GM18870 (cell line): ENCODE data around the gene SYNGR2.
"Not testable (repeated sequence)": the region's sequence is repeated elsewhere in the genome, so short reads cannot be mapped to it uniquely, and the experiment has no call there.

Experiments used
- ATAC-seq: cut with Tn5 transposase; IDR thresholded peaks from one replicate; pipeline ENCODE4 v1.9.1; 2021; ENCODE audit warnings: moderate library complexity; ENCODE audit not compliant: unreplicated experiment

The SYNGR2 gene

DNA sequence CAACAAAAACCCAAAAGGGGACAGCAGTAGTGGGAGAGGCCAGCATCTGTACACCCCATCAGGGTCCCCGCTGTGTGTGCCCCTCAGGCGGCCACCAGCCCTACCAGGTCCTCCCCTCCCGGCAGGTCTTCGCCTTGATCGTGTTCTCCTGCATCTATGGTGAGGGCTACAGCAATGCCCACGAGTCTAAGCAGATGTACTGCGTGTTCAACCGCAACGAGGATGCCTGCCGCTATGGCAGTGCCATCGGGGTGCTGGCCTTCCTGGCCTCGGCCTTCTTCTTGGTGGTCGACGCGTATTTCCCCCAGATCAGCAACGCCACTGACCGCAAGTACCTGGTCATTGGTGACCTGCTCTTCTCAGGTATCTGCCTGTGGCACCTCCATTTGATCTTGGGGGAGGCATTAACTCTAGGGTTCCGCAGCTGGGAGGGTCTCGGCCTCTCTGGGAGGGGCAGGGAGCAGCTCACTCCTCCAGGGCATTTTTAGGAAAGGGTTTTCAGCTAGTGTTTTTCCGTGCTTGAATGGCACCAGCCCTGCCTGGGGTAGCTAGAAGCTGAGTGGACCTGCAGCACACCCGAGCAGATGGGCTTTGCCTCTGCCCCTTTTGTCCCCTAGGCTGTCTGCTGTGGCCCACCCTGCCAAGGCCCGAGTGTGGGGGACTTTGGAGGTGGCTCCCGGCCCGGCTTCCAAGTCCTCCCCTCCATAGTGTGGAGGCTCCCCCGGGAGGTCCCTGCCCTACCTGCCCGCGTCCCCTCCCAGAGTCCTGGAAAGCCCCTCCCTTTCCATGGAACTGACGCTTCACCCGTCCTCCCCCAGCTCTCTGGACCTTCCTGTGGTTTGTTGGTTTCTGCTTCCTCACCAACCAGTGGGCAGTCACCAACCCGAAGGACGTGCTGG, 2.6 kb downstream of the SYNGR2 start:
- ATAC-seq: no peak

DNA sequence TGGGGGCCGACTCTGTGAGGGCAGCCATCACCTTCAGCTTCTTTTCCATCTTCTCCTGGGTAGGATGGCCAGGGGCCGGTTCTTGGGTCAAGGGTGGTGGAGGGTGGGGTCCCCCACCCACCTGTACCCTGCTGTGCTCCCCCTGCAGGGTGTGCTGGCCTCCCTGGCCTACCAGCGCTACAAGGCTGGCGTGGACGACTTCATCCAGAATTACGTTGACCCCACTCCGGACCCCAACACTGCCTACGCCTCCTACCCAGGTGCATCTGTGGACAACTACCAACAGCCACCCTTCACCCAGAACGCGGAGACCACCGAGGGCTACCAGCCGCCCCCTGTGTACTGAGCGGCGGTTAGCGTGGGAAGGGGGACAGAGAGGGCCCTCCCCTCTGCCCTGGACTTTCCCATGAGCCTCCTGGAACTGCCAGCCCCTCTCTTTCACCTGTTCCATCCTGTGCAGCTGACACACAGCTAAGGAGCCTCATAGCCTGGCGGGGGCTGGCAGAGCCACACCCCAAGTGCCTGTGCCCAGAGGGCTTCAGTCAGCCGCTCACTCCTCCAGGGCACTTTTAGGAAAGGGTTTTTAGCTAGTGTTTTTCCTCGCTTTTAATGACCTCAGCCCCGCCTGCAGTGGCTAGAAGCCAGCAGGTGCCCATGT, 3.3 kb downstream of the SYNGR2 start:
- ATAC-seq: not testable (repeated sequence)

DNA sequence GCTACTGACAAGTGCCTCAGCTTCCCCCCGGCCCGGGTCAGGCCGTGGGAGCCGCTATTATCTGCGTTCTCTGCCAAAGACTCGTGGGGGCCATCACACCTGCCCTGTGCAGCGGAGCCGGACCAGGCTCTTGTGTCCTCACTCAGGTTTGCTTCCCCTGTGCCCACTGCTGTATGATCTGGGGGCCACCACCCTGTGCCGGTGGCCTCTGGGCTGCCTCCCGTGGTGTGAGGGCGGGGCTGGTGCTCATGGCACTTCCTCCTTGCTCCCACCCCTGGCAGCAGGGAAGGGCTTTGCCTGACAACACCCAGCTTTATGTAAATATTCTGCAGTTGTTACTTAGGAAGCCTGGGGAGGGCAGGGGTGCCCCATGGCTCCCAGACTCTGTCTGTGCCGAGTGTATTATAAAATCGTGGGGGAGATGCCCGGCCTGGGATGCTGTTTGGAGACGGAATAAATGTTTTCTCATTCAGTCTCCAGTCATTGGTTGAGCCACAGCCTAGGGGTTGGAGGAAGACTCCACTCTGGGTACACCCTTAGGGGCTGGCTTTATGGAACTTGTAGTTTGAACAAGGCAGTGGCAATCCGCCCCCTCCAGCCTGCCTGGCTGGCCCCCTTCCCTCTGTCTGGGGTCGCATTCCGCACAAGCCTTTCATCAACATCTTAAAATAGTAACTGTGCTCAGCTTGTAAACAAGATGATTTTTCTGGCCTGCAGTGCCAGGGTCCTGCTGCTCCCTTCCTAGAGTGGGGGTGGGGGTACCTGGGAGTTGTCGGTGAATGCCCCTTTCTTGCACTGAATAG, 4.1 kb downstream of the SYNGR2 start:
- no peak for ATAC-seq

DNA sequence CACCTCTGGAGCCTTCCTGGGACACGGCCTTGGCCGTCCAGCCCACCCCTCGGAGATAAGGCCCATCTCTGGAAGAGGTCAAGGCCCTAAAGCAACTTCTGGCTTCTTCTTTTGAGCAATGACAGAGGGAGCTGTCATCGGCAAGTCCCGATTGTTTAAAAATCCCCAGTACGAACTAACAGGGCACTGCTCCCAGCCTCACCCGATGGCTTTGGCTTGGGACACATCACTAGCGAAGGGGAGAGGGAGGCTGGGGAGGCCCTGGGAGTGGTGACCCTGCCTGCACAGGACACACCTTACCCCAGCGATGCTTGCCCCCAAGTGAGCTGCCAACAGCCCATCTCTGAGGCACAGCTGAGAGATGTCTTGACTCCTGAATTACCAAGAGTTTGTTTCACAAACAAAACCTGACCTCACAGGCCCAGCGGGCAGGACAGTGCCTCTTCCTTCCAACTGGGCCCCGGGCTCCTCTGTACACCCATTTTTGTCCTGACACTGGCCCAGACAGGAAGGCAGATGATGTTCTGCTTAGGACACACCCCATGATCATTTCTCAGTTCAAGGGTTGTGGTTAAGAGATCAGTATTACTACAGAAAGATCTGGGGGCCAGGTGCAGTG, 4.8 kb downstream of the SYNGR2 start:
- ATAC-seq: no peak

DNA sequence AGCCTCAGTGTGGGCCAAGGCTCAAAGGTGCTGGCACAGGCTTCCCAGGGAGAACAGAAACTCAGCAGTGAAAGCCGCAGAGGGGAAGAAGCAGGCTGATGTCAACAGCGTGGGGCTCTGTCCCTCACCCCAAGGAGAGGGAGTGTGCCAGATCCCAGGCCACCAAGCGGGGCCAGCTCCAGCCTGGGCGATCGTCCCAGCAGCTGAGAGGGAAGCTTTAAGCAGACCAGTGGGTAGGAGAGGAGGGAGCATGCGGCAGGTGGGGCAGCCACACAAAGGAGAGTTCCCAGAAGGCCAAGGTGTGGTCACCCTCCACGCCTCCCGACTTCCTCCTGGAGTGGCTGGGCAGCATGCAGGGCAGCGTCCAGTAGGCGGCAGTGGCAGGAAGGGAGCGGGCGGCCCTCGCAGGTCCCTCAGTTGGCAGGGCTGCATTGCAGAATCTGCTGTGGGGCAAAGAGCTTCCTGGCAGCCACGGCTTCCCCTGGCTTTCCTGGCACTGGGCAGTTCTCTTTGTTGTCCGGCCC, 6.0 kb downstream of the SYNGR2 start:
- ATAC-seq: no peak

DNA sequence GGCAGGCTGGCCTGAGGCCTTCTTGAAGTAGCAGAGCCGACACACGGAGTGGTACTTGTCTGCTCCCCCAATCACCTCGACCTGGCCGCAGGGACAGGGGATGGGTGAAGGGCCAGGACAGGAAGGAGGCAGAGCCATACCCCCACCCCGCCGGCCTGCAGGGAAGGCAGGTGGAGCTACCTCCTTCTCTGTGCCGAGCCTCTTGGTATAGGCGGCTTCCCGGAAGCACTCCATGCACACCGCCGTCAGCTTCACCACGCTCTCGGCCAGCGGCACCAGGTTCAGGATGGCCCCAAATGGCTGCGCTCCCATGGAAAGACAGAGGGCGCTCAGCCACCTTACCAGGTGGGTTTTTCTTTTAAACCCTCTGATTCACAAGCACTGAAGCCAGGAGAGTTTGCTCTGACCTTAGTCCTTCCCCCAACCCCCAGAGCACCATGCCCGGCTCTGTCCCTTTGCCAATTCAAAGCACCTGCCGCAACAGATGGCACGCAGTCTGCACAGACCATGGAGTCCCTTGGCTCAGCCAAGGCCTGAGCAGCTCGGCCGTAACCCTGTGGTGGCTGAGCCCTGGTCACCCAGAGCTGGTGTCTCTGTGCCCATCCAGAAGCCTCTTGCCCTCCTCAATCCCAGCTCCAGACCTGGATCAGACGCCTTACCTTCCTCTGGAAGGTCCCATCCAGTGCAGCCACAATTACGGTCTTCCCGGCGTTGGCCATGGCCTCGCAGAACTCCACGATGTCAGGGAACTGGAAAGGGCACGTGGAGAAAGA, 6.7 kb downstream of the SYNGR2 start:
- no peak for ATAC-seq

DNA sequence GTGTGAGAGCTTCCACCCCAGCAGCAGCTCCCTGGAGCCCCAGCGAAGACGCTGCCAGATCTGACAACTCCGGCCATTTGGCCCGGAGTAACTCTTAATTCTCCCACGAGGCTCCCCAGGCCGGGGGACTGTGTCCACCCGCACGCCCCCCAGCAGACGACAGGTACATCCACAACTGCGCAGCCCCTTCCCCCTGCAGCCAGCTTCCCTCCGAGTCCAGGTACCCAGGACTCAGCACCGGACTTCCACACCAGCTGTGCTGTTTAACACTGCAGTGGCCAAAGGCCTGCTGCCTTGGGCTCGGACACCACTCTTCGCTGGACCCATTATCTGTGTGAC, 7.2 kb downstream of the SYNGR2 start:
- no peak for ATAC-seq

DNA sequence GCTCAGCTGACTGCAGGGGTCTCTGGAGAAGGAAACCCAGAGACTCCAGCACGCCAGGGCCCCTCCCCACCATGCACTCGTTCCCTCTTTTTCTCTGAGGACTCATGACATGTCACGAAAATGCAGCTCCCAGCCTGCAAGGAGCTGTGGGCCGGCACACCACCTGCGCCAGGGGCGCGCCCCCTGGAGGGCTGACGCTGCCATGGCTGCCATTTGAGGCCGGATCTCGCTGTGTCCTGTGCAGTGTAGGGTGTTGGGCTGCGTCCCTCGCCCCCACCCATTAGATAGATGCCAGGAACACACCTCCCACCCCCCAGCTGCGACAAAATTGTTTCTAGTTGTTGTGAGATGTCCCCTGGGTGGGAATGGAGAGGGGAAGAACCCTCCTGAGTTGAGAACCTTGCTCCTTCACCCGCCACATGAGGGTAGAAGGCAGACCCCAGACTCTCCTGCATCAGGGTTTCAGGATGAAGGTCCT, 8.2 kb downstream of the SYNGR2 start:
- no peak for ATAC-seq

DNA sequence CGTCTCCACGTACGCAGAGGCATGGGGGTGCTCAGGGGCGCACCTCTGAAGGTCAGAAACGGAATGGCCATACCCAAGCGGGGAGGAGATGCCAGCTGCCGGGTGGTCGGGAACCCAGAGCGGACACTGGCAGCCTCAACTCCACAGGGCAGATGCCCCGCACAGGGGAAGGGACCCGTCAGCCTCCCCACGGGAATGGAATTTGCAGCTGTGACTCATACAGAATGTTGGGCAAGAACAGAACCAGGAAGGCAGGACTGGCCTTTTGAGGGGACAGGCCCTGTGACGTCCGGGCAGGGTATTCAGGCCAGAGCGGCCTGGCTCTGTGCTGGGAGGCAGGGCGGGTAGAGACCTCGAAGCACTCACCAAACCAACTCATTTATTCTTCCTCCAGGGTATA, 11.0 kb downstream of the SYNGR2 start:
- no peak for ATAC-seq

DNA sequence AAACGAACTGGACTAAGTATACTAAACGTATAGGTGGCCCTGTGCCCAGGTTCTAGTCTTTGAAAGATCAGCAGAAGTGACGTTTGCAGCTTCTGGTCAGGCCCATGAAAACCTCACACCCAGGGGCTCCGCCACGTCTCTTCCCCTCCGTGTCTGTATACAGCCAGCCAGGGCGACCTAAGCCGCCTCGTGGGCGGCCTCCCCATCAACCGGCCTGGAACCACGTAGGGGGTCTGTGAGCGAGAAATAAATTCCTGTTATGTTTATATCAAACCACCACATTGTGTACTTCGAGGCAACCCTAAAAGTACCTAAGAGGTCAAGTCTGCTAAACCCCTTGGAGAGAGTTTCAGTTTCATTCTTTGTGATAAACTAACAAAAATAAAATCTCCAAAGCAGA, 11.7 kb downstream of the SYNGR2 start:
- ATAC-seq: no peak

DNA sequence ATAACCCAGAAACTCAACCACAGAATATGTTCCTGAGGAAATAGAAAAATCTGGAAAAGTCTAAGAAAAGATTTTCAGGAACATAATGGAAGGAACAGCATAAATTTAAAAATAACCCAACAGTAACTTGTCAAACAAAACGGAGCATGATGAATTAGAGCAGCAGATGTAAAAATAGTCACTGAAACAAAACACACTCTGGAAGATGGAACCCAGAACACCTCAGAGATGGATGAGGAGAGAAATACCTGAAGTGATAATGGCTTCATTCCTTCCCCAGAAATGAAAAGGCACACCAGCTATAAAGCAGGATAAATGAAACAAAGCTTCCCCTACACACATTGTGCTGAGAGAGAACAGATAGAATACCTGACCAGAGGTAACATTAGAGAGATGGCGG, 12.1 kb downstream of the SYNGR2 start:
- no peak for ATAC-seq

DNA sequence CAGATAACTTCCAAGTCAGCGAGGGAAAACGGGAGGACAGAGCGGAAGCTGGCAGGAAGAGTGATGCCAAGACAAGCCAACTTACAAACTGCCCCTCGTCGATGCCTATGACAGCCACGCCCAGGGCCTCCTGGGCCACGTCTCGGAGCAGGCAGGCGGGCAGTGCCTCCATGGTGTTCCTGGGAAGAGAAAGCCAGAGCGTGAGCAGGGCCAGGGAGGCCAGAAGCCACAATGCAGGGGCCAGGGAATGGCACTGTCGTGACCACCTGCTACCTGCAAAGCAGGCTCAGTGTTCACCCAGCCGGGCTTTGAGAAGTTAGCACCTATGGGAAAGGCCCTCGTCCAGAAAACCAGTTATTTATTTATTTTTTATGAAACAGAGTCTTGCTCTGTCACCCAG, 14.1 kb downstream of the SYNGR2 start:
- no peak for ATAC-seq

DNA sequence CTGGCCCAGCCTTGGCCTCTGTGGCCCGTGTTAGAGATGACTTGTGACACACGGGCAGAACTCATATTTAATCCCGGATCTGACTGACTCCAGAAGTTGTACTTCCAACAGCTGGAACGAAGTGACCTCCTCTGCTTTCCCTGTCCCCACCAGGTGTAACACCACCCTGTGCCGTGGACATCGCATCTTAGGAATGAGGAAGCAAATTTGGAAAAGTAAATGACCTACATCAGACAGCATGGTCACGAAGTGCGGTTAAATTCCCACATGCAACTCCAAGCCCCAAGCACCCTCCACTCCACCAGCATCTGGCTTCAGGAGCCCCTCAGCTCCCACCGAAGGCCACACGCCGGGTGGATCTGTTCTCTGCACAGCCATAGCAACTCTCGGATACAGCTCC, 15.5 kb downstream of the SYNGR2 start:
- no peak for ATAC-seq

DNA sequence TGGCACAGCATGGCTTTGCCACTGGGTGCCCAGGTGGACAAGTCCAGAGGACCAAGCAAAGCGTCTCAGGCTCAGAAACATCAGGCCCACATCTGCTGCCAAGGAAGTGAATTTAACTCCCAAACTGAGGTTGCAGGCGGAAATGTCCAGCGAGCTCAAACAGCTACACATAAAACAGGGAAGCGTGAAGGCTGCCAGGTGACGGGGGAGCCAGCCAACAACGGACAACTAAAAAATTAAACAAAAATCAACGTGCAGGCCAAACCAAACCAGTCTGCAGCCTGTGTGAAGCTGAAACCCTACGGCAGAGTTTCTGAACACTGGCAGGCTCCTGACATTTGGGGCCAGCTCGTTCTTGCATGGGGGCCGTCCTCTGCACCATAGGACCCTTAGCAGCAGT, 16.0 kb downstream of the SYNGR2 start:
- ATAC-seq: no peak

DNA sequence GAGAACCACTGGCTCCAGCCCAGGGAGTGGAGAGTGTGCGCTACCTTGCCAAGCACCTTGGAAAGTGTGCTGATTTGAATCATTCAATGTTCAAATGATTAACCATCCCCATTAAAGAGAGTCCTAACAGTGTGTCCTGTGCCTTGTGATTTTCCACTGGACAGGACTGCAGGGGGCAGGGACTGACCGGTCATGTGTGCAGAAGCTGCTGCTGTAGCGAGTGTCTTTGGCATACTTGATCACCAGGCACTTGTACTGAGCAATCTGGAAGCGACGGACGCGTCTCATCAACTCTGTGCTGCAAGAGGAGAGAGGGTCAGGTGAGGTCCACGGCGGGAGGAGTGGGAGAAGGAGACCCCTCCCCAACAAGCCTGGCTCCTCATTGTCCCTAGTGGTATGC, 16.5 kb downstream of the SYNGR2 start:
- ATAC-seq: no peak

DNA sequence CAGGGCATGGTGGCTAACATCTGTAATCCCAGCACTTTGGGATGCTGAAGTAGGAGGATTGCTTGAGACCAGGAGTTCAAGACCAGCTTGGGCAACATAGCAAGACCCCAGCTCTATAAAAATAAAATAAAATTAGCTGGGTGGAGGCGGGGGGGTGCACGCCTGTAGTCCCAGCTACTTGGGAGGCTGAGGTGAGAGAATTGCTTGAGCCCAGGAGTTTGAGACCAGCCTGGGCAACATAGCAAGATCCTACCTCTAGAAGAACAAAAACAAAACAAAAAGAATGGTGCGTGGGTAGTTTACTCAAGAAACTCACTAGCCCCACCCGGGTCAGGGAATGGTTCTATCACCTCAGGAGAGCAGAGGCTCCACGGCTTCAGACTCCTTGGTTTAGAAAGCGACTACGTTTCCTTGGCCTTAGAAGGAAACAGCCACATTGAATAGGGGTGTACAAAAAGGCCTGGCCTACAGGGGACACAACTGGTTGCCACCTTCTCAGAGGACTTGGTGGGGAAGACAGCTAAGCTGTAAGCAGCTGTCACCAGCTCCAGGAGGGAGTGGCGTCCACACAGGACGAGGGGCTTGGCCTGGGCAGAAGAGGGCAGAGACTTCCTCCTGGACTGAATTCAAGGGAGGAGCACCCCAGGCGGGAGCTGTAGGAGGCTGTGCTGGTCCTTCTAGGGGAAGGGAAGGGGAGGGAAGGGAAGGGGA, 17.8 kb downstream of the SYNGR2 start:
- no peak for ATAC-seq

DNA sequence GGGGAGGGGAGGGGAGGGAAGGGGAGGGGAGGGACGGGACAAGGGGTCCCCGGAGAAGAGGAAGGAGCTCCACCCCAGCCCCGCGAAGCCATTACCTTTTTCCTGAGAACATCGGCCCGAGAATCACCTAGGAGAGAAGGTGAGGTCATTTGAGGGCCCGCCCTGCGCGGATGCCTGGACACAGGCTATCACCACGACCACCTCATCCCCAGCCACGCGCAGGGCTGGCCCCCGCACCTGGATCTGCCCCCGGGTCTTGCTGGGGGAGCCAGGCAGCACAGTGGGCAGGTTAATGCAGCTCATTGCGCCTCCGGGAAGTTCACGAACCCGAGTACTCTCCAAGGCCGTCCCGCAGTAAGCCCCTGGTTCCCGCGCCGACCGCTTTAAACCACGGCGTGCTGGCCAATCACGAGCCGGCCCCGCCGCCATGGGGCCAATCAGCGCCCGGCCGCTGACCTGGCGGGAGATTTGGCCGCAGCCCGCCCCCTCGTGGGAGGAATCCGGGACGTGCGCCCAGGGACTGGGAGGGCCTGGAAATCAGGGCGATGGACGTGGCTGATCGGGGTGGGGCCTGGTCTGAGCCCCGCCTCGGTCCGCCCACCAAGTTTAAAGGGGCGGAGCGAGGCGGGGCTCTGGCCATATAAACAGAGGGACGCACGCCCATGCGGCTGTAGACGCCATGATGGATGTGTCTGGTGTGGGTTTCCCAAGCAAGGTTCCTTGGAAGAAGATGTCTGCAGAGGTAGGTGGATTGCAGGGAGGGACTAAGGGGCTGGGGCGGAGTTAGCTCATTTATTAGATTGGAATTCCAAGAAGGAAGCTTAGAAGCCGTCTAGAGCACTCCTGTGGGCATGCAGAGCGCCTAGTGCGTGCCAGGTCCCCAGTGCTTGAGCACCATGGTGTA, 18.6 kb downstream of the SYNGR2 start, which contains the start of the genes AFMID and TK1:
Gene AFMID (plus strand): TSS at position 671 of the 904 bp plus-strand sequence. CDS start 9 bp downstream, at position 680.
Gene TK1 (minus strand): TSS at position 361 of the 904 bp plus-strand sequence. CDS start 58 bp downstream, at position 303.
- peak; percentile 61 for ATAC-seq

DNA sequence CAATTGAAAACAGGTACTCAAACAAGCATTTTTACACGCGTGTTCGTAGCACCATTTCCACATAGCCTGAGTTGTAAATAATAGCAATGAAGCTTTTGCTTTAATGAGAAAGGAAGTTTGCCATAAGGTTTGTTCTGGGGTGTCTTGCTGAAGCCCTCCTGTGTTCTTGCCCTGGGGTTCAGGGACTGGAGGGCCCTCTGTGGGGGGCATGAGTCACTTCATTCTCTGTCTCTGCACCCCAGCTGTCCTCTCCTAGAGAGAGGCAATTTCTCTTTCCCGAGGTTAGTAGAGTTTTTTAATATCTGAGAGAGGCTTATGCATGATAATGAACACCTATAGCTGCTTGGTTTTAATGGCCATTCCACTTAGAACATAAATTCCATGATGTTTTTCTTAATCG, 28.3 kb downstream of the SYNGR2 start:
- no peak for ATAC-seq
